SJCRH30 (cell line): ENCODE measurements around the gene SPECC1. TPM values are rescaled to one million over a fixed set of nuclear protein-coding genes. Genes with fewer than 3 reads are reported as not detected.
A peak's percentile ranks its signal among the peaks of the same experiment; 100 is the strongest.
"Not testable (repeated sequence)": the region's sequence is repeated elsewhere in the genome, so short reads cannot be mapped to it uniquely, and the experiment has no call there.

Experiments
- DNase-seq, 2 experiments: peaks; one replicate each; pipeline ENCODE4 v3.0.0-alpha.2; 2015 to 2020
- H3K27ac ChIP-seq: fragments of 250-450 bp; sonication (Bioruptor Pico); 2 replicates; pipeline ENCODE4 v1.5.1; 2020; ENCODE audit warnings: mild to moderate bottlenecking, moderate library complexity
- H3K27me3 ChIP-seq: fragments of 250-450 bp; sonication (Bioruptor Pico); 2 replicates; pipeline ENCODE4 v1.5.1; 2020; ENCODE audit warnings: mild to moderate bottlenecking, moderate library complexity
- H3K36me3 ChIP-seq: fragments of 250-450 bp; sonication (Bioruptor Pico); 2 replicates; pipeline ENCODE4 v1.5.1; 2020; ENCODE audit warnings: mild to moderate bottlenecking, moderate library complexity
- H3K4me1 ChIP-seq: fragments of 250-450 bp; sonication (Bioruptor Pico); 2 replicates; pipeline ENCODE4 v1.5.1; 2020; ENCODE audit warnings: mild to moderate bottlenecking, moderate library complexity
- H3K4me3 ChIP-seq: fragments of 250-450 bp; sonication (Bioruptor Pico); 2 replicates; pipeline ENCODE4 v1.5.1; 2020; ENCODE audit warnings: mild to moderate bottlenecking, moderate library complexity
- H3K9me3 ChIP-seq: fragments of 250-450 bp; sonication (Bioruptor Pico); replicated peaks from 2 replicates; pipeline ENCODE4 v1.5.1; 2020; ENCODE audit warnings: mild to moderate bottlenecking, moderate library complexity
- total RNA-seq: library from RNA; depleted of rRNA; stranded (reverse); fragments of >200 nt; shearing (Covaris generic); gene quantifications from 2 replicates; pipeline ENCODE4 v1.2.3, GENCODE V29; 2014

The SPECC1 gene
- total RNA-seq, 1 experiment from 2014 or later = 167 TPM

GRCh38 chr17:20071824-20072691, 62.9 kb downstream of the SPECC1 start:
- Histone ChIP-seq H3K27ac (no peak overlapping the region), H3K36me3 (no peaks in the 10 kb centered on the region), H3K4me3 (no peak overlapping the region), H3K4me1 (no peaks in the 10 kb centered on the region), H3K9me3 (no peaks in the 10 kb centered on the region), H3K27me3 (peaks cover 9% of the 10 kb centered on the region; the same call in 1 of the 2 replicates)
- peak in 1 of 2 experiments; percentile 28 for DNase-seq

DNA sequence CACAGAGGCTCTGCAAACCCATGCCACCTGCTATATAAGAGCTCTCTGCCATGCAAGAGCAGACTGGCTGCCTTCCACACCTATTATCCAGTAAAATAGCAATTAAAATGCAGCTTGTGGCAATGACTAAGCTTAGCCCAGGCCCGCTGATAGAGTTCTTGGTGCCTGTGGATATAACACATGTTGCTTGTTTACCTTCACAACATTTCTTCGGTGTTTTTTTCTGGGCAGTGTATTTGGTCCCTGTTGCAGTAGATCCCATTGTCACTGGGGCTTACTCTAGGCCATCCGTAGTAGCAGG, 63.5 kb downstream of the SPECC1 start:
- peaks cover 9% of the 10 kb centered on the region; the same call in 1 of the 2 replicates for H3K27me3 ChIP-seq
- no peak for DNase-seq
- H3K4me3 ChIP-seq = no peak overlapping the region
- H3K36me3 ChIP-seq = no peaks in the 10 kb centered on the region
- H3K9me3 ChIP-seq = no peaks in the 10 kb centered on the region
- no peak overlapping the region for H3K27ac ChIP-seq
- no peaks in the 10 kb centered on the region for H3K4me1 ChIP-seq

DNA sequence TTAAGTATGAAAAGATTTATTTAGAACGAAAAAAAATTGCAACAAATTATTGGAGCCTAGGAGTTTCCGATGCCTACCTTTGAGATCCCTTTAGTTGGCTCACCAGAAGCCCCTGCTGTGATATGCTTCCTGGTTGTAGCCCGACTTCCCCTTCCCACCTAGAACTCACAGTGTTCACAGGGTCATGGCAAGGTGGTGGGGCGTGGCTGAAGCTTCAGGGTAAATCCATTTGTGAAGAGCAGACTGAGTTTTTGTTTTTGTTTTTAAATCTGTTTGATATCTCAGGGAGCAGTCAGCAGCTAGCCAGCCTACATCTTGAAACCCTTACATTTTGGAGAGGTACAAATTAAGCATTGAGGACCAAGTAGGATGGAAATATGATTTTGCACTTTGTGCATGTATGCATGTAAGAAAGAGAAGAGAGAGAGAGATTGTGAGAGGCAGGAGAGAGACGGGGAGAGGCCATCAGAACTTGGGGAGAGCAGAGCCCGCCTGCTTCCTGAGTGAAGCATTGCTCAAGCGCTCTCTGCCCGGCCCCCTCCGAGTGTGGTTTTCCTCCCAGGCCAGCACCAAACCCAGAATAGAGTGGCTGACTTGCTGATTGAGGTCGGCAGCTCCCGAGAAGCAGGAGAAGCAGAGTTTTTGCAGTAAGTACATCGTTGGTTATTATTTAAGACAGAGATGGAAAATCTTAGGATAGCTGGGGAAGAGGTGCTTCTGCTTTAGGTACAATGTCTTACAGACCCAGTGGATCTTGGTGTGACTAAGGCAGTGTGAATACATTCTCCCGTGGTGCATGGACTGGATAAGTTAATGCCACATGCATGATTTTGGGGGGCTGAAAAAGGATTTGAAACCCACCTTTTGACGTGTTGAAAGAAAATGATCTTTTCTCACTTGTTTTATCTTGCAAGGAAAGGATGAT, 64.2 kb downstream of the SPECC1 start:
- no peak for DNase-seq
- Histone ChIP-seq H3K4me1 (no peaks in the 10 kb centered on the region), H3K36me3 (no peaks in the 10 kb centered on the region), H3K27me3 (peaks cover 9% of the 10 kb centered on the region; the same call in 1 of the 2 replicates), H3K27ac (no peak overlapping the region), H3K4me3 (no peak overlapping the region), H3K9me3 (no peaks in the 10 kb centered on the region)

DNA sequence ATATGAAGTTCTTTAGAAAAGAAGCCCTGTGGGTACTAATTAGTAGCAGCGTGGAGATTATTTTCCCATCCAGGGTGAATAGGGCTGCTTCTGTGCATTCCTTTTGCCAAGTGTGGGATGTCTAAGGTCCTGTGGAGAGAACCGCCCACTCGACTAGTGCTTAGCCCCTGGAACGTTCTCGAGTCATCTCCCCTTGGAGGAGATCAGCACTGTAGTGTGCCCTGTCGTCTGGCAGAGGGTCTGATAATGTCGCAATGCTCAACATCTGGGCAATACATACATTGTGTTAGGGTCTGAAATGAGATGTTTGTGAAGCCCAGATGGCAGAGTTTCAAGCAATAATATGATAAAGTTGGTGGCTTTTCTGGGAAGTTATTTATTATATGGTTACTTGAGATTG, 64.8 kb downstream of the SPECC1 start:
- no peak for DNase-seq
- Histone ChIP-seq H3K27ac (no peak overlapping the region), H3K4me1 (no peaks in the 10 kb centered on the region), H3K36me3 (no peaks in the 10 kb centered on the region), H3K27me3 (peaks cover 9% of the 10 kb centered on the region; the same call in 1 of the 2 replicates), H3K9me3 (no peaks in the 10 kb centered on the region), H3K4me3 (no peak overlapping the region)

DNA sequence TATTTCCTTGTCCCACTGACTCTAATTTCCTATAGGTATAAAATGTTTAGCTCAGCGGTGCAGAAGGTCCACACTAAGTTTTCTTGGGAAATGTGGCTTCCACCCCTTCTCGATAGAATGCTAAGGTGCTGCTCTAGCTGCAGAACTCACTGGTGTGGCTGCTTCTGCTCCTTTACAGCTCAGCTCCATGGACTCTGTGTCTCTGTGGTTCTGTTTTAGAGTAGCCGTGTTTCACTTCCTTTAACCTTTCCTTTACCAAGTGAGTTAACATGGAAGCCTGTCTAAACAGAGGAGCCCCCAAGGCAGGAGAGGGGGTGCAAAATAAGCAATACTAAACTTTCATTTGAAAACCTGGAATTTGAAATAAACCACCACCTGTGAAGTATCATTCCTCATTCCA, 65.3 kb downstream of the SPECC1 start:
- peaks cover 9% of the 10 kb centered on the region; the same call in 1 of the 2 replicates for H3K27me3 ChIP-seq
- H3K4me1 ChIP-seq = no peaks in the 10 kb centered on the region
- no peak overlapping the region for H3K4me3 ChIP-seq
- H3K9me3 ChIP-seq = no peaks in the 10 kb centered on the region
- H3K36me3 ChIP-seq = no peaks in the 10 kb centered on the region
- DNase-seq = no peak
- H3K27ac ChIP-seq = no peak overlapping the region

GRCh38 chr17:20076137-20076536, 67.0 kb downstream of the SPECC1 start:
- H3K9me3 ChIP-seq, H3K4me1 ChIP-seq, H3K27ac ChIP-seq, H3K4me3 ChIP-seq, DNase-seq, H3K36me3 ChIP-seq: not testable (repeated sequence)
- peaks cover 20% of the 10 kb centered on the region for H3K27me3 ChIP-seq

GRCh38 chr17:20077978-20078685, 69.0 kb downstream of the SPECC1 start:
- Histone ChIP-seq H3K9me3 (no peaks in the 10 kb centered on the region), H3K36me3 (no peaks in the 10 kb centered on the region), H3K27ac (no peak overlapping the region), H3K4me1 (no peaks in the 10 kb centered on the region), H3K4me3 (no peak overlapping the region), H3K27me3 (peaks cover 15% of the 10 kb centered on the region)
- DNase-seq = no peak

DNA sequence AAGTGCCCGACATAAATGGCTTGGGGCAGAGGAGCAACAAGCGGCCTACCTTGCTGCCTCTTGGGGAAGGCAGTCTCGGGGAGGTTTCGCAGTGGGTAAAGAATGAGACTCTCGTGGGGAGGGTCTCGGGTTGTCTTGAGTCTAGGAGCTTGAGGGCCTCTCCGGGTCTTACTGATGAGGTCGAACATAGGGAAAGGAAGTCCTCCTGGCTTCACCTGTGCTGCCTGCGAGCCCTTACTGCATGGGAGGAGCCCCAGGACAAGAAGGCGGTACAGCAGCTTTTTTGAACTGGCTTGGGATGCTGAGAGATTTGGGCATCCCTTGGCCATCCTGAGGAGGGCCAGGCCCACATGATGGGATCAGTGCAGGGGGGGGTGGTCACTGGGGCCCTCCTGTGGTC, 71.4 kb downstream of the SPECC1 start:
- Histone ChIP-seq H3K4me1 (no peaks in the 10 kb centered on the region), H3K36me3 (no peaks in the 10 kb centered on the region), H3K9me3 (no peaks in the 10 kb centered on the region), H3K27me3 (peaks cover 15% of the 10 kb centered on the region), H3K27ac (no peak overlapping the region), H3K4me3 (no peak overlapping the region)
- DNase-seq = no peak

GRCh38 chr17:20083156-20083859, 74.1 kb downstream of the SPECC1 start:
- Histone ChIP-seq H3K9me3 (no peaks in the 10 kb centered on the region), H3K27me3 (peaks cover 28% of the 10 kb centered on the region), H3K4me3 (no peak overlapping the region), H3K36me3 (no peaks in the 10 kb centered on the region), H3K27ac (no peak overlapping the region), H3K4me1 (no peaks in the 10 kb centered on the region)
- no peak for DNase-seq

- H3K36me3 ChIP-seq = no peaks in the 10 kb centered on the region
- peaks cover 29% of the 10 kb centered on the region for H3K27me3 ChIP-seq
- no peak overlapping the region for H3K4me3 ChIP-seq
- H3K4me1 ChIP-seq = no peaks in the 10 kb centered on the region
- H3K27ac ChIP-seq = no peak overlapping the region
- no peaks in the 10 kb centered on the region for H3K9me3 ChIP-seq
- peak in 1 of 2 experiments; percentile 36 for DNase-seq
Observed at GRCh38 chr17:20084621-20085282, 75.6 kb downstream of the SPECC1 start.

DNA sequence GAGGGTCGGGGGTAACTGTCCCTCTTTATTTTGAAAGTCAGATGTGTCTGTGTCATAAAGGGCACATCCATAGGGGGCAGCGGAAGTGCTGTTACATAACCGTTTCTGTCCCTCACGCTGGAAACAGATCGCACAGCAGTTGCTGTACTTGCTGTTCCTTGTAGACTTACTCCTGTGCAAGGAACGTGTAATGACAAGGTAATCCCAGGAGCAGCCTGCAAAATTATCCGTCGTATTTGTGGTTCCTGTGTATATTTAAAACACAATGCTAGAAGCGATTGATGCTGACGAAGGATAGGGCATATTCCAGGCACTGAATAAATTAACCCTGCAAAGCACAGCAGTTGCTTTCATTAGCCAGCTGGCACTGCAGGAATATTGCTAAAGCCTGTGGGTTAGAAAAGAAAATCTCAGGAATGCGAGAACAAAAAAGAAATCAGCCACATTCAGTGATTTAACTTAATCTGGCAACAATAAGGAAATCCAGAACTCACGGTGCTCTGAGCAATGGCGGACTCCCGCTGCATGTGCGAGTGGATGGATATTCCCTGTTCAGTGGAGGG, 76.2 kb downstream of the SPECC1 start:
- H3K27ac ChIP-seq = no peak overlapping the region
- H3K9me3 ChIP-seq = no peaks in the 10 kb centered on the region
- peaks cover 25% of the 10 kb centered on the region for H3K27me3 ChIP-seq
- DNase-seq = no peak
- H3K36me3 ChIP-seq = no peaks in the 10 kb centered on the region
- no peaks in the 10 kb centered on the region for H3K4me1 ChIP-seq
- H3K4me3 ChIP-seq = no peak overlapping the region

DNA sequence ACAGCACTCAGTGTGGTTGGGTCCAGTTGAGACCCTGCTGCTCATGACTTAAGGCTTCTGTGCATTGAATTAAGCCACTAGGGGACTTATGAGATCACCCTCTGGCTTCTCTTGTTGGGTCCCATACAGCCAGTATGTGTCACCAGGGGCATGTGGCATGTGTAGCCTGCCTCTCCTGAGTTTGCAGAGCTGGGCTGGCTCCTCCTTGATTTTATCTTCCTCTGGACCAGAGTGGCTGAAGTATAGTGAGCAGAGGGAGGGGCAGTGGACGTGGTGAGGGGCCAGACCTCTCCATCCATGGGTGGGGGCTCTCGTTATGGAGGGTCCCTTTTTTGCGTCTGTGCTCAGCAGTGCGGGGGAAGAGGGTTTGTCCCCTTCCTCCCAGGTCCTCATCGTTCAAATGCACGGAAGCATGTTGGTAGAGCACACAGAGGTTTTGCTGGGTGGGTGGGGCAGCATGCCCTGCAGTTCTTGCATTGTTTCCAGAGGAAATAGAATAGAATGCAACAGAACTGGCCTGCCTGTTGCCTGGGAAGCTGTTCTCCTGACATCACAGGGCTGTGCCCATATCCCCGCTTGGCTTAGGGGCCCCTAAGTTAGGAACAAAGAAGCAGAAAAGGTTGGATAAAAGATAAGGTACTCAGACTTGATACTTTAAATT, 77.4 kb downstream of the SPECC1 start:
- Histone ChIP-seq H3K4me1 (no peaks in the 10 kb centered on the region), H3K36me3 (no peaks in the 10 kb centered on the region), H3K27me3 (peaks cover 20% of the 10 kb centered on the region; the same call in 1 of the 2 replicates), H3K27ac (no peak overlapping the region), H3K4me3 (no peak overlapping the region), H3K9me3 (no peaks in the 10 kb centered on the region)
- no peak for DNase-seq

DNA sequence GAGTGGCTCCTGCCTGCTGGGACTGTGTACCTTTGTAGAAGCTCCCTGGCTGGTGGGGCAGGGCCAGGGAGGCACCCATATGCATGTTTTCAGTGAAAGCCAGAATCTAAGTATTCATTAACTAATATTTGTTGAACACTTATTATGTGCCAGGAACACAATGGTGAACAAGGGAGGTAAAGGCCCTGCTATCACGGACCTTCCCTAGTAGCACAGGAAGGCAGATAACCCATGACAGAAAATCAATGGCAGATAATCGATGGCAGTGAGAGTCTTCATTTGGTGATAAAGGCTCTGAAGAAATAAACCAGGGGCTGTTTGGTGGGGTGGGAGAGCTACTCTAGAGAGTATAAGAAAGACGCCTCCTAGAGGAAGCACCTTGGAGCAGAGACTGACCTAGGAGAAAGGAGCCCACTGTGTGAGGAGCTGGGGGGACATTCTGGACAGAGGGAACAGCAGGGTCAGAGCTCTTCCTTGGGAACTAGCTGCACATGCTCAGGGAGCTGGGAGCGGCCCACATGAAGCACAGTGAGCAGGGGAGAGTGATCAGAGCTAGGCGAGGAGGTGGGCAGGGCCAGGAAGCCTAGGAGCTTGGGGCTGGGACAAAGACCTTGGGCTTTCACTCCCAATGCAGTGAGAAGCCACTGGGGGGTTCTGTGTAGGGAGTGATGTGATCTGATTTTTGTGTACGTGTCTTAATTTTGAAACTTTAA, 78.5 kb downstream of the SPECC1 start:
- H3K4me3 ChIP-seq = no peak overlapping the region
- H3K27me3 ChIP-seq = peaks cover 20% of the 10 kb centered on the region; the same call in 1 of the 2 replicates
- no peaks in the 10 kb centered on the region for H3K4me1 ChIP-seq
- H3K36me3 ChIP-seq = no peaks in the 10 kb centered on the region
- no peaks in the 10 kb centered on the region for H3K9me3 ChIP-seq
- DNase-seq = no peak
- no peak overlapping the region for H3K27ac ChIP-seq
